GM21737 (cell line): ENCODE measurements around the gene SMYD3.
A peak's percentile ranks its signal among the peaks of the same experiment; 100 is the strongest.

Experiments
- ATAC-seq: cut with Tn5 transposase; IDR thresholded peaks from one replicate; pipeline ENCODE4 v1.9.1; 2021; ENCODE audit warnings: mild to moderate bottlenecking, moderate library complexity; ENCODE audit not compliant: unreplicated experiment

The SMYD3 gene

DNA sequence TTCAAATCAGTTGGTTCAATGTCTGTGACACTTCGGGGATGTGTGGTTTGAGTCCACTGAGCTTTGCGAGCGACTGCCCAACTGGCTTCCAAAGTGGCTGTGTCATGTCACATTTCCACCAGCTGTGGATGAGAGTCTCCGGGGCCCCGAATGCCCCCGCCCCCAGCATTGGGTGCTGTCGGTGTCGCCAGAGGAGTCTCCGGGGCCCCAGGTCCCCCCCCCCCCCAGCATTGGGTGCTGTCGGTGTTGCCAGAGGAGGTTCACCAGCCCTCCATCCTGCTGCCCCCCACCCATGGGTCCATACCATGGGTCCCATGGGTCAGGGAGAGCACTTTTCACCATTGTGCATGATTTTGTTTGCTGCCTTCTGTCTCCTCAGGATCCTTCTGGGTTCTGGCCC lies 9.0 kb upstream of the SMYD3 start:
- ATAC-seq, result no peak

DNA sequence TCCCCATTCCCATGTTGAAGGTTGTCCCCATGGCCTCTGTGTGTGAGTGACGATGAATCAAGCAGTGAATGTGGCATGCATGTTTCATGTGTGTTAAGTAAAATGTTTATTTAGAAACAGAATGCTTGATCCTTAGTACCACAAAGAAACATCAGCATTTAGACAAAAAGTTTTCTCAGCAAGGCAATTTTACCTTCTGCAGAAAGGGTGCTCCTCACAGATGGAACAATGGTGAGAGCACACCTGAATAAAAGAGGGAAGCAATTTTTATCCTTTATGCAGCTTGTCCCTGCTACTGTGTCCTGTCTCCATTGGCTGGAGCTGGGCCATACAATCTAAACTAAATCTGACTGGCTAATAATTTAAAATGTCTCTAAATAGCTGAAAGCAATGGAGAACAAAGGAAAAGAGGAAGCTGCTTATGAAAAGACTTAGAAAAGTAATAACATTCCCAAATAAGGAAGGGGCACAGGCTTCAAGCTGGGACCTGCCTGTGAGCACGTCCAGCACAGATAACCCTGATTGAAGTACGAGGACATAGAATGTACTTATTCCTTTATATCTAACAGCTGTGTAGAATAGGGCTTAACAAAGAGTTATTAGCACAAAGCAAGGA lies 8.4 kb upstream of the SMYD3 start:
- ATAC-seq, result no peak

DNA sequence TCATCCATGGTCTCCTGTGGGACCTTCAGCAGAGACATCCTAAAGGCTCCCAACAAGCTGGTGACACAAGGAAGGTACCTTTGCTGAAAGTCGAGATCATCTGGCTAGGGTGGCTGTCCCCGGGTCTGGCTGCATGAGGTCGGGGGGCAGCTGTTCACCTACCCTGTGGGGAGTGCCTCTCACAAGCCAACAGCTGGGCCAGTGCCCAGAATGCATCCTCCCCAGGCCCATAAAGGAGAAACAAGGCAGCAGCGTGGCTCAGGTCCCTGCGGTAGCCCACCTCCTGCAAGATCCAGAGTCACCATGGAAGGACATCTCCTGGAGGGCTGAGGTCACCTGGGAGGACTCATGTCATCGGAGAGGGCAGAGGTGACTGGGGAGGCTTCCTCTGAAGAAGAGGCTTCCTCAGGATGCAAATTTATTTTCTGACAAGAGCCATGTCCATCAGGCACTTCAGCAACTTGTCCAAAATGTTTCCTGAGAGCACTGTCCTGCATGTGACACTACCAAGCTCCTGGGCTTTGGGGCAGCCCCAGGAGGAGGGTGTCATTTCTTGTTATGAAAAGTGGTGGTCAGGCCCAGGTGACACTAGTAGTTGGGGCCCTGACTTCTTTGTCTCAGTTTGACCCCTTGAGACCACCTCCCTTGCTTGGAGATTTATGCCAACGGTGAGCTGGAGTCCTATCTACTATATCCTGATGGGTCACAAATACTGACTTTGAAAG lies 6.7 kb upstream of the SMYD3 start:
- ATAC-seq, result no peak

DNA sequence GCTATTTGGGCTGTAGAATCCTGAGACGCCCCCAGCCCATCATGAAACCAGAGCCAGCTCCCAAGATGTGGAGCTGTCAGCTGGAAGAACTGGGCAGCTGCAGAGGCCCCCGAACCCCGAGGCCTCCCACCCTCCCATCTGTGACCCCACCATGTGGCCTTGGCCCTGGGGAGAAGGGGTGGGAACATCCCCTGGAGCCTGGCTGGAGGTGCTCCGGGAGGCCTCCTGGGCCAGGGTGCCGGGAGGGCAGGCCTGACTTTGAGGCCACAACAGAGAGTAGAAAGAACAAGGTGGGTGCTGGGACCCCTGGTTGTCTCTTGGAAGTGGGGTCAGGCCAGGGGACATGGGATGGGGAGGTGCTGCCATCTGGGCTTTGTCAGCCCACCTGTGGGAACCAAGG lies 6.0 kb upstream of the SMYD3 start:
- no peak for ATAC-seq

DNA sequence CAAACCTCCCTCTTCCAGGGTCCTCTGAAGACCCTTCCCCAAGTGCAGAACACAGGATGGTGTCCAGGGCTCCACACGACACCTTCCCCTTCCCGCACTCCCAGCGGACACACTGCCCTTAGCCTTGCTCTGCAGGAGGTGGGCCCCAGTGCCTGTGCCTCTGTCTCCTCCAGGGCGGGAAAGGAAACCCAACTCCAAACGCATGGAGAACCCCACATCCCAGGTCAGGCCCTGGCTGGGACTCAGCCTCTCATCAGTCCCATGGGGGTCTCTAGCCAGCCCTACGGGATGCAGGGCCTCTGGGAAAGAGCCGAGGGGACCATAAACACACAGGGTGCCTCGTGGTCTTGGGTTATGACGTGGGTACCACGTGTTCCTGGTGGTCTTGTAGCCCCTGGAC lies 5.6 kb upstream of the SMYD3 start:
- ATAC-seq, result no peak

DNA sequence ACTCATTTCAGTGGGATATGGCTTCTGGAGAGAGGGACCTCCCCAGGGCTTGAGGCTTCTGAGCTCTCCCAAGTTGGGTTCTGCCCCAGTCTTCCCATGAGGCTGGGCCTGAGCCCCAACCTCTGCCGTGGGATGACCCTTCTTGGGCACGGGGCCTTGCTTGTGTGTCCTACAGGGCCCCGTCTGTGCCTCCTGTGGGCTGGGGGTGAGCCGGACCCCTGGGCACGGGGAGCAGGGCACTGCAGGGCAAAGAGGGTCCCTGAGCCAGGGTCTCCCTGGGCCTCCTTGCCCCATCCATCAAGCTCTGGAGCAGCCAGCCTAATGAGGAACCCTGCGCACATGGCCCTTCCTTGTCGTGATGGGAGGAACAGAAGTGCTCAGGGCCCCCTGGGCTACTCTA lies 5.2 kb upstream of the SMYD3 start:
- no peak for ATAC-seq

DNA sequence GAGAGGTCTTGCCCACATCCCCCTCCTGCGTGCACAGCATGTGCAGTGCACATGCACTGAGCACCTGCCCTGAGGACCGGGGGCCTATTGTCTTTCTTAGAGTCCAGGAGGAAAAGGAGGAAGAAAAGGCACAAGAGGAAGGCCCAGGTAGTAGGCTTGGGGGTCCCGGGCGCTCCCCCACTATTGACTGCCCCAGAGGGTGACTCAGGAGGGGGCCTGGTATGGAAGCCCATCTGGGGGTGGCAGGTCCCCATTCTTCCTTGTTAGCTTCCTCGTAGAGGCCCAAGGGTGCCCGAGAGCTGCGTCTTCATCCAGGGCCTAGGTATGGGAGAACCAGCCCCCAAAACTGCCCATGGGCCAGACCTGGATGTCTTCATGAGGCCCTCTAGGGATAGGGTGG lies 4.1 kb upstream of the SMYD3 start:
- no peak for ATAC-seq

DNA sequence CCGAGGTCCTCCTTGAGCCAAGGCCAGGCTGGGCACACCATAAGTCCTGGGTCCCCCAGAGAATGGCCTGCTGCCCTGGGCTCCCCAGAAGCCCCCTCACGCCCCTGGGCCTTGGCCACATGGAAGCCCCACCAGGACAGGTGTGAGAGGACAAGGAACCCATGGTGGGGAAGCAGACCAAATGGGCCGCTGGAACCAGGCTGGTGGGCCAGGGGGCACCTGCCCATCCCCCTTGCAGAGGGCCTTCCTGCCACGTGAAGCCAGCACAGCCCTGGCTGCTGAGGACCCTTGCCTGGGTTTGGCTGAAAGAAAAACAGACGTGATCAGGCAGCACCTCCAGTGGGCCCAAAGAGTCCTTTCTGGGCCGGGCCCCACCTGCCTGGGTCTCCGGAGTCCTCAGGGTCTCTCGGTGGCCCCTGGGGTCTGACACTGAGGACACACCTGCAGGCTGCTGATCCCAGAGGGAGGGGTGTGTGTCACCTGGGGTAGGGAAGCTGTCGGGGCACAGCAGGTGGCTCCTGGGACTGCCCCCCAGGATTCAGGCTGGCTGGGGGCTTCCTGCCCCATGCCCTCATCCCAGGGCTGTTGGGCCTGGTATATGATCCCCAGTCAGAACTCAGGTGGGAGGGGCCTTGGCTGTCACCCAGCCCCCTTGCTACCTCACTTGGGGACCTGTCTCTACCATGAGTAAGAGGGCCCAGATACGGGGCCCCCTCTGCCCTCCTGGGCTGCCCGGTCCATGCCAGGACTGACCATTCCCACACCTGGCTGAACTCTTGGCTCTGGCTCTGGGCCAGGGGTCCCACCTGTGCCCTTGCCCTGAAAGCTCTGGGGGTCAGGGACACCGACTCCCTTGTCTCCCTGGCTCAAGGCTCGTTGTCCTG lies 3.3 kb upstream of the SMYD3 start:
- no peak for ATAC-seq

DNA sequence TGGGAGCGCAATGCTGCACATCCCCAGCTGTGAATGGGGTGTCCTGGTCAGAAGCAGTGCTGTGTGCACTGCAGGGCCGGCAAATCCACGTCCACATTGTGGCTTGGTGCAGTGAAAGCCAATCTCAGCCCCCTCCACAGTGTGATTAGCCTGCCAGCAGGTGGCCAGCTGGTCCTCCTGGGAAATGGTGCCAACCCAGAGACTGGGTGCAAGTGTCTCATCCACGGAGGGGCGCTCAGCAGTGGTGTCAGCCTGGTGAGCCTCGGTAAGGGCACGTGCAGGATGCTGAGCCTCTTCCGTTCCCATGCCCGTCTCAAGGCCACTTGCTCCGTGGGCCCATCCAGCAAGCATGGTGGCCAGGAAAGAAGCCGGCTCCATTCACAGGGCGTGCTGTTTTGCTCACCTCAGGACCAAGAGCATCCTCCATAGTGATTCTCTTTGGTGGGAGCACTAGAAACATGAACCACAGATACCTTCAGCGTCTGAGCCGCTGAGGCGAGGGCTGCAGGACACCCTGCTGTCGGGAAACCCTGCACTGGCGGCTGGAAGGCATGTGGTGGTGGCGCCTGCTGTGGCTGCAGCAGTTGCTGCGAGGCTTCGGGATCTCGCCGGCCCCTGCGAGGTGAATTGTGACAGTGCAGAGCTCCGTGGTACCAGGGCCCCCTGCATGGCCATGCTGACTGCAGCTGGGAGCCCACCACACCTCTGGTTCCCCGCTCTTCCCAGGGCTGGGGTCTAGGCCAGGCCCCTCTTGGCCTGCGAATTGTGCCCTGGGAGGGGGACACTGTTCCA lies 2.0 kb upstream of the SMYD3 start:
- ATAC-seq, result no peak

DNA sequence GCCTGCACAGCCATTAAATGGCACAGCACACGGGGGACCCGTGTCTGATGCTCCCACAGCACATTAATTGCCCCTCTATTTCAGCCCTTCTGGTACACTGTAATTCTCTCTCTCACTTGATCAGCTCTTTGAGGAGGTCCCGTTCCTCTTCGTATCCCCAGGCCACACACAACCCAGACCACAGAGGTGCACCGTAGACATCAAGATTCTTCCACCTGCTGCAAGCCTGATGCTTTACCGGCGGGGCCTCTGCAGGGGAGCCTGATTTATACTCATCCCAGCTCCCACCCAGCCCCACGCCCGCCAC lies 759 bp downstream of the SMYD3 start:
- ATAC-seq, result peak; percentile 10

DNA sequence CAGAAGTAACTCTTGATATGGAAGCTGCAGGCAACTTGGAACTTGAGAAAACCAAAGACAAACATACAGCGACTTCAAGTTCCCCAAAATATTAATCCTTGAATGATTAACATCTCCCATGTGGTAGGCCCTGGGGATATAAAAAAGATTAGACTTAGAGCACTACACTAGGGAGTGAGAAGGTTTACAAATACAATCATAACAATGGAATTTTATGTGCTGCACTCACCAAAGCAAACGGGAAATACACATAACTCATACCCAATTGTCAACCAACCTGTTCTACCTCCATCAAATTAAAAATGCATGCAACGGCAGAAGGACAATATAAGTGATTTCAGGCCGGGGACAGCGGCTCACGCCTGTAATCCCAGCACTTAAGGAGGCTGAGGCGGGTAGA lies 3.7 kb downstream of the SMYD3 start:
- no peak for ATAC-seq

DNA sequence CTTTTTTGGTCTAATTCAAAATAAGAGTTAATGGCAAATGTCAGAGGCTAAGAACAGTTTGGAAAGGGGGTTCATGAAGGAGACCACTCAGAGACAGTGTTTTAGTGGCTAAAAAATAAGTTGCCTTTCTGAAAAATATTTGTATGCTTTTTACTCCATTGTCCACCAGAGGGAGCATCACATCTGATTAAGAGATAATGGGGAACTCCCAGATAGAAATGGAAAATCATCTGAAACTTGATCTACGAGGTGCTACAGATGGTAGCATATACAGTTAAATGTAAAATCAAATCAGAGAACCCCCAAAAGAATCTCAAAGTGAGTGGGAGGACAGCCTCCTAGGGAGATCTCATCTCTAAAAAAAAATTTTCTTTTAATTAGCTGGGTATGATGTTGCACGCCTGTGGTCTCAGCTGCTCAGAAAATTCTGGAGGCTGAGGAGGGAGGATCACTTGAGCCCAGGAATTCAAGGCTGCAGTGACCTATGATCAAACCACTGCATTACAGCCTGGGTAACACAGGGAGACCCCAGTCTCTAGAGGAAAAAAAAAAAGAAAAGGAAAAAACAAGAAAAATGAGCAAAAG lies 9.7 kb downstream of the SMYD3 start:
- peak; percentile 59 for ATAC-seq

DNA sequence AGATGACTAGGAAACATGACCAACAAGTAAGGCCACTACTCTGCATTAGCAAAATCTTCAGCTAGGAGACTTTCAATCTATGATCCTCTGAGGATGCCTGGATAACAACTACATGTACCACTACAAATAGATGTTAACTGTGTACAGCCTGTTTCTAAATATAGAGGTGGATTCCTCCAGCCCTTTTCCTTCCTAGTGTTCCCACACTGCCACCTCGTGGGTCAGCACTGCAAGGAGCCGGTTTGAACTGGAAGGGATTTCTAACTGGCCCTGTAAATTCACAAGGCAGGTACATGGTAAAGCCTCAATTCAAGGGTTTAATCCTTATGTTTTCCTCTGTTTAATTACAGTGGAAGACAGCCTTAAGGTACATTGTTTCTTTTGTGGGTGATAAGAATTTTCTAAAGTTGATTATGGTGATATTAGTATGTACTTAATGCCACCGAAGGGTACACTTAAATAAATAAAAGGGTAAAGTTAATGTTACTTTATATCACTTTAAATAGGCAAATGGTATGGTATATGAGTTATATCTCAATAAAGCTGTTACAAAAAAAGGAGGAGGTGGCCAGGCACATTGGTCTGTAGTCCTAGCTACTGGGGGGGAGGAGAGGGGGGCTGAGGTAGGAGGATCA lies 14.4 kb downstream of the SMYD3 start:
- peak; percentile 55 for ATAC-seq

DNA sequence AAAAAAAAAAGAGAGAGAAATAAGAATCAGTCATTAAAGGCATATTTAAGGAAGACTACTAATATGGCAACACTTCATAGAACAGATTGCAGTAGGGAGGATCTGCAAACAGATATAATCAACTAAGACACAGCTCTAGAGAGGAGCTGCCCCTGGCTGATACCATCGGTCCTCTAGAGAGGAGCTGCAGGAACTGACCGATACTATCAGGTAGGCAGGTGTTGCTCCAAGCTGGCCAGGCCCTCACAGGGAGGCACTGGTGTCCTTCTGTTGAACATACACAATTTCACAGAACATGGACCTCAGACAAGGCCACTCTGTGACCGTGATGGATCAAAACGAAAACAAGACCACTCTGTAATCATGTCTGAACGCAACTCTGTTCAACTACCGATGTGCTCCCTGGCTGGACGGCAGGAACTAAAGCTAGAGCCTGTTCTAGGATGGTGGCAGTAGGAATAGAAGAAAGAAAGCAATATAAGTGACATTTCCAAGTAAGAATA lies 15.5 kb downstream of the SMYD3 start:
- no peak for ATAC-seq

DNA sequence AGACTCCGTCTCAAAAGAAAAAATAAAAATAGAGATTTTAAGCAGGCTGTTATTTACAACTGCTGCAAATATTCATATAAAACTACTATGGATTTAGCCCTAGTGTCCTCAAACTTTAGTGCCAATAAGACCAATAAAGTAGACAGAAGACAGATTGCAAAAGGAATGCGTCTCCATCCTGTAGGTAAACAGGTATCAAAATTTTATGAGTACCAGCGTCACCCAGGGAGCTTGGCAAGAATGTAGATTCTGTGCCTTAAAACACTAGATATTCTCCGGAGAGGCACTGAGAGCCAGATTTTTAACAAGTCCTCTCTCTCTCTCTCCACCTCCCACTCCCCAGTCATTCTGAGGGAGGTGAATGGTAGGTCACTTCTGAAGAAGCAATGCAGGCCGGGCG lies 18.4 kb downstream of the SMYD3 start:
- ATAC-seq, result no peak

DNA sequence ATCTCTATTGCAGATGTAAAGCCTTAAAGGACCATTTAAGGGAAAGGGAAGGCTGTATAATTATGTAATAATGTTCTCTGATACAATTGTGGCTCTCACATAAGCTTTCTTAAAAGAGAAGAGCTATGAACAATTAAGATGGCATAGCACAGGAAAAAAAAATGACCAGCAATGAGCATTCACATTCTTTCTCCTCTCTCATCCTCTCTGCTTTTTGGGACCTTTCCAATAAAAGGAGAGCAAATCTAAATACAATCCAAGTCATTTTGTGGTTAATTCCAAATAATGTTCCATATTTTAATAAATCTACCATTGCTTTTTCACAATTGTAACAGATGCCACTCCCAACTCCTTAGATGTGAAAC lies 23.5 kb downstream of the SMYD3 start:
- no peak for ATAC-seq

DNA sequence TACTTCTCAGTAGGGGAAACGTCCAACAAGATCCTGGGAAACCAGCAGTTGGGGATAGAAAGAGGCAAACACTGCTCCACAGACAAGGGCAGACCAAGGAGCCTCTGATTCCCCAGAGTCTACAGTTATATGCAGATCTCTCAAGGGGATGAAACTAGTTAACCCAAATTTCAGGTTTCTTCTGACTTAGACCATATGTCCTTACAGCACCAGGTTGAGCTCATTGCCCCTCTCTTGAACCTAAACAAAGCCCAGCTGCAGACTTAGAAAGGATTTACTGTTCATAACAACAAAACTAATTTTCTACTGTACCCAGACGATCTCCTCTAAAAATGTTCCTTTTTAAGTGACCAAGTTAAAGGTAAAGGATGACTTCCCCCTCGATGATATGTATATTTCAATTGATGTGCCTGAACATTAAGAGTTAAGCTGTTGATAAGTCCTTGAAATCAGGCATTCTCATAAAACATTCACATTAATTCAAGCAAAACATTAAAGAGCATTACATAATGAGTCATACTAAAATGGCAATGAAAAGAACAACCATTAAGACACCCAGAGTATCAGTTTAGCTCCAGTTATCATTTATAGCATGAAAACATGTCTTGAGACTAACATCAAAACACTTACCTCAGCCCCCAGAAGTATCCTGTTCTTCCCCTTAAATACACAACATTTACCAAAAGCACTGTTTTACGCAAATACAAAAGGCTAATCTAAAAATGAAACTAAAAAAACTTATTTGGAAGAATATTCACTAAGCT lies 24.1 kb downstream of the SMYD3 start:
- ATAC-seq, result peak; percentile 77

DNA sequence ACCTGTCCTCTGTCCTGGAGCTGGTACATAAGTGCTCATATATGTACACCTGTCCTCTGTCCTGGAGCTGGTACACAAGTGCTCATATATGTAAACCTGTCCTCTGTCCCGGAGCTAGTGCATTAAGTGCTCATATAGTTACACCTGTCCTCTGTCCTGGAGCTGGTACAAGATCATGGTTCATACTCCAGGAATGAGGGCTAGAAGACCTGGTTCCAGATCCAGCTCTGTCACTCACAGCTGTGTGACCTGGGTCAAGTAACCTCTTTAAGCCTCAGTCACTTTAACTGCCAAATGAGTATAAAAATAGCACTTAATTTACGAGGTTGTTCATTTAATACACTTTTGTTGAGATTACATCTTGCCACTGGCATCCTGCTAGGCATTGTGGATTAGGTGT lies 28.0 kb downstream of the SMYD3 start:
- ATAC-seq, result no peak

DNA sequence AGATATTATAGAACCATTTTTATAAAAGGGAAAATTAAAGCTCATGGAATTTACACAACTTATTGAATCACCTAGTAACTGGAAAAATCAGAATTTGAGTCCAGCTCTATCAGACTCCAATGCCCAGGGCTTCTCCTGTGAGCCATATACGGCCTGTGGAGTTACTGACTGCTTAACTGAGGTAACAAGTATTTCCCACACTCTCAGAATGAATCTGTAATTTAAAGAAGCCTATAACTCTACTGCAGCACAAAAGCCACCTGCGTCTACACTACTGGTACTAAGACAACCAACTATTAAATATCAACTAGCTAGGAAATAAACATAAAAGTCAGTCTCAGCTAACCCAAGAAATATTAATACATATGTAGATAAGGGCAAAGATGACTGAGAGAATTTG lies 29.4 kb downstream of the SMYD3 start:
- ATAC-seq, result no peak

DNA sequence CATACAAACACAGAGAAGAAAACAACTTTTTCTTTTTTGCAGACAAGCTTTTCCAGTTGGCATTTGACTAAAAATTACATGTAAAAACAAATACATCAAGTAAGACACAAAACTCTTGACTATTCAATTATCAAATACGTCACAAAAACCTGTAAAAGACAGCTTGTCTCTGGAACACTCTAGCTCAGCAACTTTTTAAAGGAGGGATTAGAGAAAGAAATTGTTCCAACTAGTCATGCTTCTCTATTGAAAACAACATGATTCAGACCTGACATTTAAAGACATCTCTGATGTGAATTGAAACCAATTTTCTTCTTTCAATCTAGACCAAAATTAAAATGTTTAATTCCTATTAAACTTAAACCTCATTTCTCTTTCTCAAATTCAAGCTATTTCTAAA lies 30.3 kb downstream of the SMYD3 start:
- ATAC-seq, result no peak
